ENCODE results near the gene MRGPRX4.

DNA sequence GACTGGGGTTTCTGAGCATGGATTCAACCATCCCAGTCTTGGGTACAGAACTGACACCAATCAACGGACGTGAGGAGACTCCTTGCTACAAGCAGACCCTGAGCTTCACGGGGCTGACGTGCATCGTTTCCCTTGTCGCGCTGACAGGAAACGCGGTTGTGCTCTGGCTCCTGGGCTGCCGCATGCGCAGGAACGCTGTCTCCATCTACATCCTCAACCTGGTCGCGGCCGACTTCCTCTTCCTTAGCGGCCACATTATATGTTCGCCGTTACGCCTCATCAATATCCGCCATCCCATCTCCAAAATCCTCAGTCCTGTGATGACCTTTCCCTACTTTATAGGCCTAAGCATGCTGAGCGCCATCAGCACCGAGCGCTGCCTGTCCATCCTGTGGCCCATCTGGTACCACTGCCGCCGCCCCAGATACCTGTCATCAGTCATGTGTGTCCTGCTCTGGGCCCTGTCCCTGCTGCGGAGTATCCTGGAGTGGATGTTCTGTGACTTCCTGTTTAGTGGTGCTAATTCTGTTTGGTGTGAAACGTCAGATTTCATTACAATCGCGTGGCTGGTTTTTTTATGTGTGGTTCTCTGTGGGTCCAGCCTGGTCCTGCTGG, 35.3 kb upstream of the MRGPRX4 start:
- TF ChIP-seq, protein P1, sequence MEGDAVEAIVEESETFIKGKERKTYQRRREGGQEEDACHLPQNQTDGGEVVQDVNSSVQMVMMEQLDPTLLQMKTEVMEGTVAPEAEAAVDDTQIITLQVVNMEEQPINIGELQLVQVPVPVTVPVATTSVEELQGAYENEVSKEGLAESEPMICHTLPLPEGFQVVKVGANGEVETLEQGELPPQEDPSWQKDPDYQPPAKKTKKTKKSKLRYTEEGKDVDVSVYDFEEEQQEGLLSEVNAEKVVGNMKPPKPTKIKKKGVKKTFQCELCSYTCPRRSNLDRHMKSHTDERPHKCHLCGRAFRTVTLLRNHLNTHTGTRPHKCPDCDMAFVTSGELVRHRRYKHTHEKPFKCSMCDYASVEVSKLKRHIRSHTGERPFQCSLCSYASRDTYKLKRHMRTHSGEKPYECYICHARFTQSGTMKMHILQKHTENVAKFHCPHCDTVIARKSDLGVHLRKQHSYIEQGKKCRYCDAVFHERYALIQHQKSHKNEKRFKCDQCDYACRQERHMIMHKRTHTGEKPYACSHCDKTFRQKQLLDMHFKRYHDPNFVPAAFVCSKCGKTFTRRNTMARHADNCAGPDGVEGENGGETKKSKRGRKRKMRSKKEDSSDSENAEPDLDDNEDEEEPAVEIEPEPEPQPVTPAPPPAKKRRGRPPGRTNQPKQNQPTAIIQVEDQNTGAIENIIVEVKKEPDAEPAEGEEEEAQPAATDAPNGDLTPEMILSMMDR (IDR thresholded peaks at IDR 0.05; ENCODE audit: low read depth, low read length, poor library complexity, severe bottlenecking): no peak
- TF ChIP-seq EZH2phosphoT487 (IDR thresholded peaks at IDR 0.05; ENCODE audit: borderline replicate concordance, low read length): no peak

Data from DOHH2 (cell line).